ENCODE measurements around the gene TENM3. TPM values are rescaled to one million over a fixed set of nuclear protein-coding genes. Genes with fewer than 3 reads are reported as not detected.

TENM3 gene
- polyA plus RNA-seq, 1 experiment = 54.9 TPM

- DNase-seq (ENCODE audit: low read depth, low spot score) = no peak
- Histone ChIP-seq H3K27me3 (ENCODE audit: control insufficient read depth, insufficient read depth, low read length) (no peaks in the 10 kb centered on the region), H3K9me3 (ENCODE audit: control insufficient read depth, insufficient read depth, low read length) (no peaks in the 10 kb centered on the region), H3K27ac (ENCODE audit: low read depth, low read length) (no peak overlapping the region), H3K4me3 (ENCODE audit: low read depth, low read length) (no peak overlapping the region)
- ChIA-PET POLR2A (no interaction called here), CTCF (no interaction called here)
- TF ChIP-seq CTCF (IDR thresholded peaks at IDR 0.05; ENCODE audit: low read depth, low read length) = no peak
These were observed 267.6 kb downstream of the TENM3 start for GRCh38 chr4:182510836-182511235.

- no peak for DNase-seq (ENCODE audit: low read depth, low spot score)
- Histone ChIP-seq H3K27me3 (ENCODE audit: control insufficient read depth, insufficient read depth, low read length) (no peaks in the 10 kb centered on the region), H3K27ac (ENCODE audit: low read depth, low read length) (no peak overlapping the region), H3K9me3 (ENCODE audit: control insufficient read depth, insufficient read depth, low read length) (no peaks in the 10 kb centered on the region), H3K4me3 (ENCODE audit: low read depth, low read length) (no peak overlapping the region)
- POLR2A ChIA-PET = no interaction called here
- CTCF ChIA-PET = interaction anchor here (0.5 kb wide), 1 partner anchor 292 kb away, joined by 3 read pairs; no protein-coding TSS in a partner anchor
- no peak for TF ChIP-seq CTCF (IDR thresholded peaks at IDR 0.05; ENCODE audit: low read depth, low read length)
These were observed 270.5 kb downstream of the TENM3 start for GRCh38 chr4:182513587-182514291.

- ChIA-PET CTCF (no interaction called here), POLR2A (no interaction called here)
- Histone ChIP-seq H3K27me3 (ENCODE audit: control insufficient read depth, insufficient read depth, low read length) (no peaks in the 10 kb centered on the region), H3K4me3 (ENCODE audit: low read depth, low read length) (no peak overlapping the region), H3K27ac (ENCODE audit: low read depth, low read length) (no peak overlapping the region), H3K9me3 (ENCODE audit: control insufficient read depth, insufficient read depth, low read length) (no peaks in the 10 kb centered on the region)
- no peak for DNase-seq (ENCODE audit: low read depth, low spot score)
- TF ChIP-seq CTCF (IDR thresholded peaks at IDR 0.05; ENCODE audit: low read depth, low read length) = no peak
These were observed 275.2 kb downstream of the TENM3 start for GRCh38 chr4:182518421-182518820.

GRCh38 chr4:182519528-182519927 is 276.3 kb downstream of the TENM3 start:
- Histone ChIP-seq H3K4me3 (ENCODE audit: low read depth, low read length) (no peak overlapping the region), H3K27ac (ENCODE audit: low read depth, low read length) (no peak overlapping the region), H3K27me3 (ENCODE audit: control insufficient read depth, insufficient read depth, low read length) (no peaks in the 10 kb centered on the region), H3K9me3 (ENCODE audit: control insufficient read depth, insufficient read depth, low read length) (no peaks in the 10 kb centered on the region)
- CTCF ChIA-PET = no interaction called here
- POLR2A ChIA-PET = no interaction called here
- DNase-seq (ENCODE audit: low read depth, low spot score) = no peak
- TF ChIP-seq CTCF (IDR thresholded peaks at IDR 0.05; ENCODE audit: low read depth, low read length) = no peak

GRCh38 chr4:182521011-182521410 is 277.8 kb downstream of the TENM3 start:
- POLR2A ChIA-PET = no interaction called here
- Histone ChIP-seq H3K4me3 (ENCODE audit: low read depth, low read length) (no peak overlapping the region), H3K27ac (ENCODE audit: low read depth, low read length) (no peak overlapping the region), H3K9me3 (ENCODE audit: control insufficient read depth, insufficient read depth, low read length) (no peaks in the 10 kb centered on the region), H3K27me3 (ENCODE audit: control insufficient read depth, insufficient read depth, low read length) (no peaks in the 10 kb centered on the region)
- no peak for DNase-seq (ENCODE audit: low read depth, low spot score)
- no peak for TF ChIP-seq CTCF (IDR thresholded peaks at IDR 0.05; ENCODE audit: low read depth, low read length)
- CTCF ChIA-PET = interaction anchor here (1.2 kb wide), 1 partner anchor 11 kb away, joined by 3 read pairs; no protein-coding TSS in a partner anchor
